ENCODE results near the gene BICC1.

The BICC1 gene

DNA sequence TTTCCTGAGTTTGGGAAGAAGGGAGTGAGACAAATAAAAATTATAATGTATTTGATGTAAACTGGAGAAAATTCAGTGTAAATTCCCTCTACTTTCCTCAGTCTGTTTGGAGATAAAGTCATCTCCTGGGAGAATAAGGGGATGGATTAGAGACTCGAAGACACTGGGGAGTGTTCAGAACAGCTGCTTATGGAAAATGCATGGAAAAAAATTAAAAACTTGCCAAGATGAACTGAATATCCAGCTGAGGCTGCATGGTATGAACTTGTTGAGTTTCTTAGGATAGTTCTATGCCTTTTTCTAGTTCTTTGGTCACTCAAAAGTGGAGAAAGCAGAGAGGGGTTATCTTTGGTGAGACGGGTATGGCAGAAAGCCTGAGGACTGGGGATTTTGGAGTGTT is 210.5 kb downstream of the BICC1 start:
- no peak for DNase-seq (ENCODE audit: low spot score)
- no peaks in the 10 kb centered on the region for H3K36me3 ChIP-seq (replicated peaks in 1 of 2; ENCODE audit: control insufficient read depth in 2 of 2, insufficient read depth in 2 of 2, low read length in 2 of 2)
- H3K4ac ChIP-seq (ENCODE audit: low read length) = no peak overlapping the region
- H3K23ac ChIP-seq (ENCODE audit: low read depth, low read length, poor library complexity) = no peak overlapping the region
- no CpG with 5 or more reads among the region's 2 CpGs for WGBS, 2 donors (ENCODE audit: extremely low coverage in 2 of 2, insufficient read length in 2 of 2, insufficient replicate concordance in 1 of 2)
- no peak overlapping the region for H2BK12ac ChIP-seq (ENCODE audit: low read length)
- H4K91ac ChIP-seq (ENCODE audit: low read depth, low read length, poor library complexity) = no peak overlapping the region
- H3K4me3 ChIP-seq (ENCODE audit: low read length in 2 of 2) = no peak overlapping the region
- H2AFZ ChIP-seq (ENCODE audit: low read length) = no peak overlapping the region
- H3K4me1 ChIP-seq (ENCODE audit: control insufficient read depth in 2 of 2, insufficient read depth in 1 of 2, low read depth in 1 of 2, low read length in 2 of 2) = no peaks in the 10 kb centered on the region
- H3K14ac ChIP-seq (ENCODE audit: low read length) = no peak overlapping the region
- H2BK120ac ChIP-seq (ENCODE audit: low read depth, low read length) = no peak overlapping the region
- no peak overlapping the region for H2BK15ac ChIP-seq (ENCODE audit: low read length)
- no peak overlapping the region for H3K9ac ChIP-seq (ENCODE audit: low read depth, low read length, poor library complexity)
- H3K9me3 ChIP-seq (replicated peaks in 1 of 2; ENCODE audit: control insufficient read depth in 2 of 2, insufficient read depth in 1 of 2, low read depth in 1 of 2, low read length in 2 of 2) = no peaks in the 10 kb centered on the region
- H3K18ac ChIP-seq (ENCODE audit: low read length) = no peak overlapping the region
- H3K79me1 ChIP-seq (ENCODE audit: low read depth, low read length) = no peaks in the 10 kb centered on the region
- no peak overlapping the region for H2AK5ac ChIP-seq (ENCODE audit: low read depth, low read length)
- no peak overlapping the region for H3K27ac ChIP-seq (replicated peaks; ENCODE audit: low read length)
- no peak overlapping the region for H2BK5ac ChIP-seq (ENCODE audit: low read length)
- H3K4me2 ChIP-seq (ENCODE audit: insufficient read depth, low read length, poor library complexity, severe bottlenecking) = no peak overlapping the region
- H3K27me3 ChIP-seq (ENCODE audit: control insufficient read depth in 3 of 3, insufficient read depth in 3 of 3, low read depth in 1 of 3, low read length in 3 of 3) = no peaks in the 10 kb centered on the region
- no peak overlapping the region for H4K8ac ChIP-seq (ENCODE audit: low read depth, low read length)

DNA sequence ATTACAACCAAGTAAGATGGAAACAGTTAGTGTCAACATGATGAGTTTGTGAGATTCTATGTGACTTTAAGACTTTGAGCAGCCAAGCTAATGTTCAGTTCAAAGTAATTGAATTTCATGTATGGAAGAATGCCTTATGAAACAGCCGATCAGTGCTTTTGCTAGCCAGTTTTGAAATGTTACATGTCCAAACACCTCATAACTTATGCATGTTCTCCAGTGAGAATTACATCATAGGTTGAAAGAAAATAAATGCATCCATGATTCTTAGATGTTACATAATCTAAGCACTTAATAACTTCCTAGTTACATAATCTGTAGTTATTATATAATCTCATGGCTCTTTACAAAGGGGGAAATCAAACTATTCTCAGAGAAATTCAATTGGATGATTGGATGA is 211.3 kb downstream of the BICC1 start:
- Histone ChIP-seq H3K4me2 (ENCODE audit: insufficient read depth, low read length, poor library complexity, severe bottlenecking) (no peak overlapping the region), H3K4me3 (ENCODE audit: low read length in 2 of 2) (no peak overlapping the region), H2BK15ac (ENCODE audit: low read length) (no peak overlapping the region), H3K9me3 (replicated peaks in 1 of 2; ENCODE audit: control insufficient read depth in 2 of 2, insufficient read depth in 1 of 2, low read depth in 1 of 2, low read length in 2 of 2) (no peaks in the 10 kb centered on the region), H3K23ac (ENCODE audit: low read depth, low read length, poor library complexity) (no peak overlapping the region), H2AK5ac (ENCODE audit: low read depth, low read length) (no peak overlapping the region), H3K9ac (ENCODE audit: low read depth, low read length, poor library complexity) (no peak overlapping the region), H2BK5ac (ENCODE audit: low read length) (no peak overlapping the region), H3K4me1 (ENCODE audit: control insufficient read depth in 2 of 2, insufficient read depth in 1 of 2, low read depth in 1 of 2, low read length in 2 of 2) (no peaks in the 10 kb centered on the region), H3K14ac (ENCODE audit: low read length) (no peak overlapping the region), H3K27me3 (ENCODE audit: control insufficient read depth in 3 of 3, insufficient read depth in 3 of 3, low read depth in 1 of 3, low read length in 3 of 3) (no peaks in the 10 kb centered on the region), H3K36me3 (replicated peaks in 1 of 2; ENCODE audit: control insufficient read depth in 2 of 2, insufficient read depth in 2 of 2, low read length in 2 of 2) (no peaks in the 10 kb centered on the region), H2BK120ac (ENCODE audit: low read depth, low read length) (no peak overlapping the region), H3K27ac (replicated peaks; ENCODE audit: low read length) (no peak overlapping the region), H4K8ac (ENCODE audit: low read depth, low read length) (no peak overlapping the region), H3K4ac (ENCODE audit: low read length) (no peak overlapping the region), H4K91ac (ENCODE audit: low read depth, low read length, poor library complexity) (no peak overlapping the region), H2BK12ac (ENCODE audit: low read length) (no peak overlapping the region), H2AFZ (ENCODE audit: low read length) (no peak overlapping the region), H3K79me1 (ENCODE audit: low read depth, low read length) (no peaks in the 10 kb centered on the region), H3K18ac (ENCODE audit: low read length) (no peak overlapping the region)
- no peak for DNase-seq (ENCODE audit: low spot score)
- no CpG with 5 or more reads among the region's 1 CpG for WGBS, 2 donors (ENCODE audit: extremely low coverage in 2 of 2, insufficient read length in 2 of 2, insufficient replicate concordance in 1 of 2)

DNA sequence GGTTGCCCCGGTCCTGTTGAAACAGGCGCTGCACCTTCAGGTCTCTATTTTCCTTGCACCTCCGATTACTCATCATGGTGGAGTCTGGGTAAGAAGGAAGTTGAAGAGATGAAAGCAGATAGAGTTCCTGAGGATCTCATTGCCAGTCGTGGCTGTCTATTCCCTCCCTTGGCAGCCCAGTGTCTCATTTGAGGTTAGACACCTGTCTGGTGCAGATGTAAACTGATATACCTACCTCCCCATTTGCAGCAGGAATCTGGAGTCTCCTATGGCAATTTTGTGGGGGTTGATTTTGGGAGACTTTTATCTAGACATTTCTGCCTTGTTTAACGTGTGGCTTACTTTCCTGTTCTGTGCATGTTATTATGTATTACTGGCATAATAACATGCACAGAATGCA is 212.1 kb downstream of the BICC1 start:
- no peak overlapping the region for H2AFZ ChIP-seq (ENCODE audit: low read length)
- no peak overlapping the region for H2BK12ac ChIP-seq (ENCODE audit: low read length)
- no peak overlapping the region for H3K4ac ChIP-seq (ENCODE audit: low read length)
- H3K4me2 ChIP-seq (ENCODE audit: insufficient read depth, low read length, poor library complexity, severe bottlenecking) = no peak overlapping the region
- H3K18ac ChIP-seq (ENCODE audit: low read length) = no peak overlapping the region
- H3K79me1 ChIP-seq (ENCODE audit: low read depth, low read length) = no peaks in the 10 kb centered on the region
- no peaks in the 10 kb centered on the region for H3K27me3 ChIP-seq (ENCODE audit: control insufficient read depth in 3 of 3, insufficient read depth in 3 of 3, low read depth in 1 of 3, low read length in 3 of 3)
- H2BK120ac ChIP-seq (ENCODE audit: low read depth, low read length) = no peak overlapping the region
- no peak overlapping the region for H3K27ac ChIP-seq (replicated peaks; ENCODE audit: low read length)
- no peak overlapping the region for H3K9ac ChIP-seq (ENCODE audit: low read depth, low read length, poor library complexity)
- H2AK5ac ChIP-seq (ENCODE audit: low read depth, low read length) = no peak overlapping the region
- no peak overlapping the region for H3K4me3 ChIP-seq (ENCODE audit: low read length in 2 of 2)
- no CpG with 5 or more reads among the region's 5 CpGs for WGBS, 2 donors (ENCODE audit: extremely low coverage in 2 of 2, insufficient read length in 2 of 2, insufficient replicate concordance in 1 of 2)
- H2BK15ac ChIP-seq (ENCODE audit: low read length) = no peak overlapping the region
- no peaks in the 10 kb centered on the region for H3K9me3 ChIP-seq (replicated peaks in 1 of 2; ENCODE audit: control insufficient read depth in 2 of 2, insufficient read depth in 1 of 2, low read depth in 1 of 2, low read length in 2 of 2)
- peak overlapping the region; percentile 58 for H3K23ac ChIP-seq (ENCODE audit: low read depth, low read length, poor library complexity)
- no peak for DNase-seq (ENCODE audit: low spot score)
- no peak overlapping the region for H4K8ac ChIP-seq (ENCODE audit: low read depth, low read length)
- H3K14ac ChIP-seq (ENCODE audit: low read length) = no peak overlapping the region
- H4K91ac ChIP-seq (ENCODE audit: low read depth, low read length, poor library complexity) = no peak overlapping the region
- no peaks in the 10 kb centered on the region for H3K4me1 ChIP-seq (ENCODE audit: control insufficient read depth in 2 of 2, insufficient read depth in 1 of 2, low read depth in 1 of 2, low read length in 2 of 2)
- no peaks in the 10 kb centered on the region for H3K36me3 ChIP-seq (replicated peaks in 1 of 2; ENCODE audit: control insufficient read depth in 2 of 2, insufficient read depth in 2 of 2, low read length in 2 of 2)
- no peak overlapping the region for H2BK5ac ChIP-seq (ENCODE audit: low read length)

DNA sequence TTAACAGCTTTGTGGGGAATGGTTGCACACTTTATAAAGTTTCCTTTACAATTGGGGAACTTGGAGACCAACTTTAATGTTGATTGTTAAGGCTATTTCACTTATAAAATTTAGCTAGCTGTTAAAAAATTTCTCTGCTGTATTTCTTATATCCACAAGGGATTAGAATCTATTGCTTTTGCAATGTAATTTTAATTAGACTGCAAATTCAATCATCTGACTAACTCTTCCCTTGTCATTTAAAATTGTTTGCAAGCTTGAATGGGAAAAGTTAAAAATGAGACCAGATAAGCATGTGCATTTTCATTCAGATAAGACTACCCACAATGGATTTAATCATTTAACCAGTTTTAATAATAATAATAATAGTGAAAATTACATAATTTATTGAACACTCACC is 213.2 kb downstream of the BICC1 start:
- Histone ChIP-seq H3K9me3 (replicated peaks in 1 of 2; ENCODE audit: control insufficient read depth in 2 of 2, insufficient read depth in 1 of 2, low read depth in 1 of 2, low read length in 2 of 2) (peaks cover 0 to 10% of the 10 kb centered on the region in 2 donors), H2AK5ac (ENCODE audit: low read depth, low read length) (no peak overlapping the region), H4K8ac (ENCODE audit: low read depth, low read length) (no peak overlapping the region), H3K36me3 (replicated peaks in 1 of 2; ENCODE audit: control insufficient read depth in 2 of 2, insufficient read depth in 2 of 2, low read length in 2 of 2) (no peaks in the 10 kb centered on the region), H3K4me2 (ENCODE audit: insufficient read depth, low read length, poor library complexity, severe bottlenecking) (no peak overlapping the region), H3K18ac (ENCODE audit: low read length) (no peak overlapping the region), H3K27me3 (ENCODE audit: control insufficient read depth in 3 of 3, insufficient read depth in 3 of 3, low read depth in 1 of 3, low read length in 3 of 3) (no peaks in the 10 kb centered on the region), H2AFZ (ENCODE audit: low read length) (no peak overlapping the region), H4K91ac (ENCODE audit: low read depth, low read length, poor library complexity) (no peak overlapping the region), H3K79me1 (ENCODE audit: low read depth, low read length) (no peaks in the 10 kb centered on the region), H3K27ac (replicated peaks; ENCODE audit: low read length) (no peak overlapping the region), H2BK5ac (ENCODE audit: low read length) (no peak overlapping the region), H3K9ac (ENCODE audit: low read depth, low read length, poor library complexity) (no peak overlapping the region), H2BK12ac (ENCODE audit: low read length) (no peak overlapping the region), H3K4ac (ENCODE audit: low read length) (no peak overlapping the region), H3K4me3 (ENCODE audit: low read length in 2 of 2) (no peak overlapping the region), H2BK15ac (ENCODE audit: low read length) (no peak overlapping the region), H3K4me1 (ENCODE audit: control insufficient read depth in 2 of 2, insufficient read depth in 1 of 2, low read depth in 1 of 2, low read length in 2 of 2) (no peaks in the 10 kb centered on the region), H2BK120ac (ENCODE audit: low read depth, low read length) (no peak overlapping the region), H3K23ac (ENCODE audit: low read depth, low read length, poor library complexity) (no peak overlapping the region), H3K14ac (ENCODE audit: low read length) (no peak overlapping the region)
- DNase-seq (ENCODE audit: low spot score) = no peak
